Endothelial cell of umbilical vein (primary cell): ENCODE measurements around the gene PLXNA3. TPM values are rescaled to one million over a fixed set of nuclear protein-coding genes. Genes with fewer than 3 reads are reported as not detected.

Source experiments
- BruUV-seq: library from RNA; stranded (reverse); fragments of 400-500 nt; replicated peaks from 2 replicates; lab custom pipeline; 2021; lab: Mats Ljungman, UMichigan
- CTCF ChIA-PET: fragments of 300-600, 350-600 bp; sonication (Branson Sonifier 250); formaldehyde crosslinking; loops from one replicate; lab custom pipeline; 2021; ENCODE audit warnings: antibody characterized with exemption, inconsistent platforms; lab: Charles Lee
- POLR2A ChIA-PET: fragments of 300-600, 350-600 bp; sonication (Branson Sonifier 250); formaldehyde crosslinking; loops from one replicate; lab custom pipeline; 2021; ENCODE audit warnings: antibody characterized with exemption, inconsistent platforms; lab: Charles Lee
- DNase-seq: peaks from one replicate; pipeline ENCODE4 v3.0.0-alpha.2; 2011; ENCODE audit warnings: low read depth, low spot score
- FAIRE-seq: peaks from 2 replicates; lab custom pipeline; 2011; peaks lifted over from hg19 to GRCh38; lab: Jason Lieb, UNC
- H2AFZ ChIP-seq: 2 replicates; pipeline ENCODE4 v1.6.0; 2012; ENCODE audit warnings: low read depth, low read length, control low read depth, inconsistent platforms
- H3K27ac ChIP-seq: 2 replicates; pipeline ENCODE4 v1.5.1; 2011; ENCODE audit warnings: low read depth, mild to moderate bottlenecking, control low read depth, low read length, moderate library complexity; ENCODE audit not compliant: insufficient read depth
- H3K27me3 ChIP-seq, 2 experiments: 2 replicates each; pipeline versions ENCODE4 v1.6.0 to v1.6.1; 2011; ENCODE audit warnings: low read length in 2 of 2, mixed read lengths in 1 of 2; ENCODE audit not compliant: control insufficient read depth in 2 of 2, insufficient read depth in 2 of 2
- H3K36me3 ChIP-seq, 2 experiments: 2 replicates in 1 of 2; 3 replicates in 1 of 2; pipeline ENCODE4 v1.5.1; 2011; ENCODE audit warnings: low read length in 2 of 2, mild to moderate bottlenecking in 1 of 2, moderate library complexity in 1 of 2; ENCODE audit not compliant: control insufficient read depth in 2 of 2, insufficient read depth in 2 of 2; ENCODE audit errors: extremely low read depth in 1 of 2
- H3K4me1 ChIP-seq: 3 replicates; pipeline ENCODE4 v1.5.1; 2011; ENCODE audit warnings: mild to moderate bottlenecking, low read length; ENCODE audit not compliant: control insufficient read depth, insufficient read depth; ENCODE audit errors: extremely low read depth
- H3K4me2 ChIP-seq: 2 replicates; pipeline ENCODE4 v1.6.1; 2011; ENCODE audit warnings: low read length, control low read depth, mixed read lengths; ENCODE audit not compliant: insufficient read depth
- H3K4me3 ChIP-seq, 3 experiments: fragments of 200-600 bp in 1 of 3; sonication (generic), shearing (Covaris generic) in 1 of 3; replicated peaks in 1 of 3; 2 replicates each; pipeline ENCODE4 v1.5.1; 2011 to 2016; ENCODE audit warnings: control low read depth in 3 of 3, low read length in 3 of 3, mild to moderate bottlenecking in 2 of 3, inconsistent platforms in 1 of 3, low read depth in 1 of 3, moderate library complexity in 1 of 3; ENCODE audit not compliant: insufficient read depth in 1 of 3
- H3K79me2 ChIP-seq: 2 replicates; pipeline ENCODE4 v1.6.0; 2012; ENCODE audit warnings: low read length, inconsistent platforms; ENCODE audit not compliant: control insufficient read depth, insufficient read depth
- H3K9ac ChIP-seq: replicated peaks from 2 replicates; pipeline ENCODE3; 2011; ENCODE audit warnings: low read length, control low read depth; ENCODE audit not compliant: insufficient read depth; ENCODE audit errors: extremely low read depth
- H3K9me1 ChIP-seq: replicated peaks from 3 replicates; pipeline ENCODE4 v1.6.0; 2011; ENCODE audit warnings: mild to moderate bottlenecking, low read length; ENCODE audit not compliant: control insufficient read depth, insufficient read depth; ENCODE audit errors: extremely low read depth
- H3K9me3 ChIP-seq: replicated peaks from 2 replicates; pipeline ENCODE4 v1.5.1; 2012; ENCODE audit warnings: low read length, inconsistent platforms; ENCODE audit not compliant: control insufficient read depth, insufficient read depth
- H4K20me1 ChIP-seq: replicated peaks from 2 replicates; pipeline ENCODE3; 2011; ENCODE audit warnings: mild to moderate bottlenecking, low read length; ENCODE audit not compliant: control insufficient read depth, insufficient read depth; ENCODE audit errors: extremely low read depth
- CTCF ChIP-seq, 2 donors: IDR thresholded peaks; 1 replicate in 1 of 2; 2 replicates in 1 of 2; pipeline ENCODE4 v1.5.1; 2011; ENCODE audit warnings: low read length in 2 of 2, mild to moderate bottlenecking in 2 of 2, moderate library complexity in 2 of 2, control low read depth in 1 of 2, inconsistent platforms in 1 of 2, low read depth in 1 of 2; ENCODE audit not compliant: insufficient read depth in 1 of 2; ENCODE audit errors: extremely low read depth in 1 of 2
- EZH2 ChIP-seq: IDR thresholded peaks from 2 replicates; pipeline ENCODE4 v1.6.1; 2012; ENCODE audit warnings: borderline replicate concordance, low read depth, mild to moderate bottlenecking, moderate library complexity, low read length, inconsistent platforms; ENCODE audit not compliant: severe bottlenecking
- FOS ChIP-seq: IDR thresholded peaks from 2 replicates; pipeline ENCODE4 v1.6.1; 2011; ENCODE audit warnings: mild to moderate bottlenecking, low read length, moderate library complexity, borderline replicate concordance; ENCODE audit not compliant: insufficient read depth
- GATA2 ChIP-seq: IDR thresholded peaks from 2 replicates; pipeline ENCODE4 v1.7.0; 2011; ENCODE audit warnings: low read depth, mild to moderate bottlenecking, moderate library complexity, mixed read lengths, low read length; ENCODE audit not compliant: insufficient read length, insufficient read depth
- JUN ChIP-seq: IDR thresholded peaks from 2 replicates; pipeline ENCODE4 v1.6.1; 2011; ENCODE audit warnings: borderline replicate concordance, low read depth; ENCODE audit not compliant: insufficient read length, insufficient read depth
- MAX ChIP-seq: IDR thresholded peaks from 2 replicates; pipeline ENCODE4 v1.6.1; 2011; ENCODE audit not compliant: insufficient read depth, insufficient read length
- MYC ChIP-seq: IDR thresholded peaks from one replicate; pipeline ENCODE4 v1.6.1; 2011; ENCODE audit warnings: mild to moderate bottlenecking, low read depth, low read length
- POLR2A ChIP-seq: IDR thresholded peaks from 2 replicates; pipeline ENCODE4 v1.6.1; 2012; ENCODE audit warnings: low read depth, mild to moderate bottlenecking, control low read depth, low read length
- POLR2AphosphoS5 ChIP-seq: IDR thresholded peaks from 2 replicates; pipeline ENCODE4 v1.6.1; 2012; ENCODE audit warnings: low read depth, mild to moderate bottlenecking, control low read depth, low read length, moderate library complexity; ENCODE audit not compliant: insufficient read depth
- dilution Hi-C: fragments of 300-500 bp; cut with MboI; formaldehyde crosslinking; loops from one replicate; pipeline ENCODE4 v1.15.0; 2019; ENCODE audit warnings: low sequenced_read_pairs; ENCODE audit not compliant: extremely low pct_ligation_motif_present
- intact Hi-C: fragments of 100-400 bp; cut with micrococcal nuclease; formaldehyde crosslinking; loops from one replicate; pipeline ENCODE4 v1.10.0; 2022
- polyA plus RNA-seq, 4 experiments: library from polyadenylated mRNA; depleted of rRNA in 3 of 4; stranded (reverse) in 3 of 4; unstranded in 1 of 4; fragments of >200 nt; gene quantifications; 2 replicates each; pipeline versions ENCODE4 v1.2.1 to v1.2.3, GENCODE V29; 2011 to 2012; ENCODE audit warnings: missing spikeins in 1 of 4
- total RNA-seq: library from RNA; stranded (reverse); gene quantifications from 2 replicates; pipeline ENCODE4 v1.2.3, GENCODE V29; 2021

PLXNA3 gene
- total and polyA plus RNA-seq, 2 donors (not counting 3 experiments of a cell fraction or from before 2014, with no cell fraction given), result 56.8 to 58.6 TPM

DNA sequence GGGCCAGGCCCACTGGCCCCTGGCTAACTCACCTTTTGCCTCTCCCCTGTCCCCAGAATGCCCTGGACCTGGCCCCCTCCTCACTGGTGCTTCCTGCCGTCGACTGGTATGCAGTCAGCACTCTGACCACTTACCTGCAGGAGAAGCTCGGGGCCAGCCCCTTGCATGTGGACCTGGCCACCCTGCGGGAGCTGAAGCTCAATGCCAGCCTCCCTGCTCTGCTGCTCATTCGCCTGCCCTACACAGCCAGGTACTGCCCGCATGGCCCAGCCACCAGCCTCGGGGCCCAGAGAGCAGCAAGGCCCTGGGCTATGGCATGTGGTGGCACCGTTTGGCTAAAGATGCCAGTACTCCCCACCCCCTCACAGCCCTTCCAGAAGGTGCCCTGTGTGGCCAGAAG is 25.9 kb upstream of the PLXNA3 start:
- dilution Hi-C loops, result no loop called here
- CTCF ChIA-PET, result no interaction called here

More for the DNA sequence above, 25.9 kb upstream of the PLXNA3 start:
- Histone ChIP-seq H2AFZ (no peak overlapping the region), H3K9ac (no peak overlapping the region), H3K4me1 (peaks cover 24% of the 10 kb centered on the region), H3K36me3 (peaks cover 2 to 26% of the 10 kb centered on the region in 2 experiments), H3K9me3 (no peaks in the 10 kb centered on the region), H3K27me3 (no peaks in the 10 kb centered on the region), H3K4me3 (no peak overlapping the region), H3K4me2 (no peak overlapping the region), H3K79me2 (peaks cover 25% of the 10 kb centered on the region), H4K20me1 (no peaks in the 10 kb centered on the region), H3K27ac (no peak overlapping the region), H3K9me1 (no peaks in the 10 kb centered on the region)
- FAIRE-seq (no peak), DNase-seq (no peak)
- POLR2A ChIA-PET, result no interaction called here
- TF ChIP-seq JUN (no peak), GATA2 (no peak), FOS (no peak), MYC (no peak), POLR2A (no peak), POLR2AphosphoS5 (no peak), CTCF (IDR thresholded peaks at IDR 0.05; ENCODE audit: extremely low read depth in 1 of 2, insufficient read depth in 1 of 2, low read depth in 1 of 2, low read length in 2 of 2) (no peak), EZH2 (no peak), MAX (no peak)
- intact Hi-C loops, result no loop called here
- no TSS peak for BruUV-seq
